ENCODE measurements around the gene MYO1E.

The MYO1E gene

GRCh38 chr15:59222906-59223550, 149.6 kb downstream of the MYO1E start:
- DNase-seq = no peak

- peak; percentile 48 to 80 for DNase-seq
Observed at GRCh38 chr15:59221511-59222505, 150.9 kb downstream of the MYO1E start.

DNA sequence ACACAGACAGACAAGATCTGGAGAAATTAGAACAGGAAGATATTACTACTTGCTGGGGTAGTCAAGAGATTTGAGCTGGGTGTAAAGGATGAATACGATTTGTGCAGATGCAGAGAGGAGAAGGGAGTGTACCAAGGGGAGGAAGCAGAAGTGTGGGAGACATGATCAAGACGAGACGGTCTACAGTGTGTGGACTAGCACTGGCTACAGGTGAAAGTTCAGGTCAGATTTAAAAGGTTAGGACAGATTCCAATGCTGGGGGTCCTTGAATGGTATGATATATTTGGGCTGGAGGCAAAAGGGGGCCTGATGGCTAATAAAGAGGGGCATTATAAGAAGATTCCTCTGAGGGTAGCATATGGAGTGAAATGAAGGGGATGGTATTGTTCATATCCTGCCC, 154.0 kb downstream of the MYO1E start:
- DNase-seq = no peak

DNA sequence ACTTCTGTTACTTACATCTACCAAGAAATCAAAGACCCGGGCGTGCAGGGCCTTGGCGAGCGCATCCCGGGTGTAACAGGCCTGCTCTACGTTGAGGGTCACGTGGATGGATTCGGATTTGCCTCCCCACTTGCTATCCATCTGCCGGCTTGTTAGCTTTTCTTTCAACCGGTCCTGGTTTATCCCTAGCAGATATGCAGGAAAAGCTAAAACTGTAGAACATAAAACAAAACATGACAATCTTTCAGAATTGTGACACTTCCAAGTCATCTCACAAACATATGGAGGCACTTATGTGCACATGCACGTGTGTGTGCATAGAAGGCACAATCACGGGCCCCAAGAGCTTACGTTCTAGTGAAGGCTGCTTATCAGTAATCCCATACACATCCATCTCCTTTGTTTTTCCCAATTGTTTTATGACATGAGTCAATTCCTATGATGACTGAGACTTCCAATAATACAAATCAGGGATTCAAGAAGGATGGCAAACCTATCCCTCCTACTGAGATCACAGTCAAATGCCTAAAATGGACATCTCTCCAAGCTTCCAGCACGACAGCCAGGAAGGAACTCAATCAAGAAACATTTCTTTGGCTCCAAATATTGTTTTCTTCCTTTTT, 154.7 kb downstream of the MYO1E start:
- no peak for DNase-seq

DNA sequence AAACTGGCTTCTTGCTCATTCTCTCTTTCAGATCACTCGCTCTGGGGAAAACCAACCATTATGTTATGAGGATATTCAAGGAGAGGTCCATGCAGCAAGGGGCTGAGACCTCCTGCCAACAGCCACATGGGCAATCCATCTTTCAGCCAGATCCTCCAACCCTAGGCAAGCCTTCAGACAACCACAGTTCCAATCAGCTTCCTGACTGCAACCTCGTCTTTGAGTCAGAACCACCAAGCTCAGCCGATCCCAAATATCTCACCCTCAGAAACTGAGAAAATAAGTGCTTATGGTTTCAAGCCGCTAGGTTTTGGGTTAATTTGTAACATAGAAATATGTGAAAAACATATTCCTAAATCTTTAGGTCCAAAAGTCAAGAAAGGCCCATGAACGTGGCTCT, 155.8 kb downstream of the MYO1E start:
- DNase-seq = no peak

DNA sequence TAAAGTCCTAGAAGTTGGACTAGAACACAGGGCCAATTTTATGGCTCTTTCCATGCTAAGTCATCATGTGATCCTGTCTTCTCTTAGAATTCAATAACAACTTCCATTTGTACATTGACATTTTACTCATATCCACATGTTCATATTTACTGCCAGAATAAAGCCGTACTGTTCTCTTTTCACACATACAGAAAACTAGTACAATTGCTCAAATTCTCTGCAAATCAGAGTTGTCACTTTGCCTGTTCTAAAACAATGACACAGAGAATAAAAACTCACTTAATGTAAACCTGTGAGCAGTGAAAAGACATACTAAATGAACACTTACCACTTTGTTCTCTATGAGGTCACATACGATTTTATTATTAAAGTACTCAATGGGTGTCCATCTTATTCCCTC, 162.5 kb downstream of the MYO1E start:
- DNase-seq = no peak

DNA sequence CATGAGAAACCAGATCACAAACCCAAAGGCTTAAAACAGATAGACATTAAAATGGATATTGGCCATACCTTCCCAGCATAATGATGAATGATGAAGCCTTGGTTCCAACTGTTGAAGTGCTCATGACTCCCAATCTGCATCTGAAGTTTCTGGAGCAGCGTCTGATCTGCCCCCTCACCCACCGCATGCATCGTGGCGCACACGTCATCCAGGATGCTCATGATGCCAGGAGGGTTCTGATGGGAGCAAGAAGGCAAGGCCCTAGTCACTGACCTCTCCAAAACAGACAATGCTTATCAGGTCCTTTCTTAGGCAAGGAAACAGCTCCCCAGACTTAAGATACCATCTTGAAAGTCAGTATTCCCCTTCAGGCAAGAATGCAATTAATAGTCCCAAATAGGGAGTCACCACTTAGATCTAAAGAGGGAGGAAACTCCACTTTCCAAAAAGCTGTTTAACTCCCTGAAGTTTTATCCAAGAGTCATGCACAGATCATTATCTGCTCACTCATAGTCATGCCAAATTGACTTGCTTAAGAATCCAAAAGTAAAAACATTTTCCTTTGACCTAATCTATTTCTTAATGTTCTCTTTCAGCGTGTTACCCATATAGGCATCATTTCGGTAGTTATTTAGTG, 163.9 kb downstream of the MYO1E start:
- no peak for DNase-seq

GRCh38 chr15:59206623-59207183, 166.0 kb downstream of the MYO1E start, which contains the start of gene LDHAL6B:
Gene LDHAL6B (plus strand): TSS chr15:59206843. CDS start chr15:59206941, 98 bp downstream.
- DNase-seq = no peak

- DNase-seq = peak in 1 of 2 donors; percentile 39
Observed at GRCh38 chr15:59205839-59206622, 166.6 kb downstream of the MYO1E start.

DNA sequence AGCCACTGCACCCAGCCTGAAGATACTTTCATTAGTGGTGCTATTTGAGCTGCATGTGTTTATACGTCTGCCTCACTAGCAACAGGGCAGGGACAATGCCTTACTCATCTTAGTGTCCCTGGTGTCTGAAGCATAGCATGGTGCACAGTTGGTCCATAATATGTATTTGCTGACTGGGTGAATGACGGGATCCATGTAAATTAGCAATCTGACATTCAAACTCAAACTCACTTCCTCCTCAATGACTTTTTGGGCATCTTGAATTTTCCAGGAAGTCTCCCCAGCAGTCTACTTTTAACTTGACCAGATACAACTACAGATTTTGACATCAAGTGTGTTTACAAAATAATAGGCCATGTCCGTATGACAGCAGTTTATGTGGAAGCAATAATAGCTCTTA, 169.0 kb downstream of the MYO1E start:
- peak in 1 of 2 donors; percentile 20 for DNase-seq

GRCh38 chr15:59203008-59203407, 169.7 kb downstream of the MYO1E start:
- DNase-seq = no peak

GRCh38 chr15:59200560-59200959, 172.1 kb downstream of the MYO1E start:
- DNase-seq = no peak

DNA sequence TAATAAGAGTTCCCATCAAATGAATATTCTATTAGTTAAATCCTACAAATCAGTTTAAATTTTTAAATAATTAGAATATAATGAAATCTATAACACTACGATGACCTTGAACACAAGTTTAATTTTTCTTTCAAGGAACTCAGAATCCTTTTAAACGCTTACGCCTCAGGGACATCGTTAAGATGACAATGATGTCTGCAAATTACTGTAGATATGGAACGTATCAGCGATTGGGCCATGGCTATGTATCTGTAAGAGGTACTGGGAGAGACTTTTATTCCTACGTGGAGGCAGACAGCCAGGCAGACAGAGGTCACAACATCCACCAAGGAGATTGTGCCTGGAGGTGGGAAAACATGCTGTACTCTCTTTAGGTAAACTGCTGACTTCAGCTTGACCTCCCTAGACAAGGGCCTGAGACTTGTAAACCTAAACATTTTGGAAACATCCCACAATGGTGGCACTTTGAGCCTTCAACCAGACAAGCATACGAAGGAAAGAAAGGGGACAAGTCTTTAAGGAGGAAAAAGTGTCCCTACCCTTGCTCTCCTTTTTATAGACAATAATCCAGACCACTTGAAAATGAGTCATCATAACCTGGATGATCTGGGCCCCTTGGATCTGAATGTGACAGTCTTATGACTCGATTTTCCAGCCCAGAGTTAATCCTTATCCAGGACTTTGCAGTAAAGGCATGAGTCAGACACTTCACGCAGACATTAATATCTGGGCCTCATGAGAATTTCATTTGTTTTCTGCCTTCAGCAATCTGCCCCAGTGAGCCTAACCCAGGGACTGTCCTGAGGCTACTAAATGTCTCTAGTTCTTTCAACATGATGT, 172.8 kb downstream of the MYO1E start:
- DNase-seq = no peak

- DNase-seq = peak; percentile 67 to 82
Observed at GRCh38 chr15:59197454-59197853, 175.2 kb downstream of the MYO1E start.

DNA sequence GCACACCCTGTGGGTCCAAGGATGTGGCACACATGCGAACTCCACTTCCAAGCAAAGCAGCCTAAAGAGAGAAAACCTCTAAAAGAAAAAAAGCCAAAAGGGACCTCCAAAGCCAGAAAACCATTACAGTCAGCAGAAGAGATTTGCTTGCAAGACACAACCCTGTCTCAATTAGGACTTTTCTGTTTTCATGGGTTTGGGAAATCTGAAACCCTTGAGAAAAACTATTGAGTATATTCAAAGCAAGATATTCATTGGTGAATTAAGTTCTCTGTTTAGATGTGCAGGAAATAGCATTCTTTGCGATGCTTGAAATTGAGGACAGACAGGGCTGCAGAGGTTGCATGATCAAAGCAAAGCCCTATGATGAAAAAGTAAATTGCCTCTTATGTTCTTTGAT, 176.3 kb downstream of the MYO1E start:
- DNase-seq = no peak

- no peak for DNase-seq
Observed at GRCh38 chr15:59194639-59195325, 177.9 kb downstream of the MYO1E start.

DNA sequence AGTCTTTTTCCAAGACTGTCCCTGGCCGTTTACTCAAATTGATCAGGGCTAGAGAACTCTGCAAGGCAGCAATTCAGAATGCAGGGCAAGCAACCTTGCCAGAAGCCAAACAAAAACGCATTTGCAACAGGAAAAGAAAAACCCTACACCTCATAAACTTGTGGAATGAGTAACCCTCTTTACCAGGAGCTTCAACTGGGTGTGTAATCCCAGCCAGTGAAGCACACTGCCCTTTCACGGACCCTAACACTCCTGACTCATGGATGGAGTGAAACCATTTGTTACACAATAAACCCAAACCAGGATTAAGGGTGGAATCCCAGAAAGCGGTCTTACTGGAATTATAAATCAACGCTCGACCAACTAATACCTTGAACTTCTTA, 180.8 kb downstream of the MYO1E start:
- DNase-seq = no peak

GRCh38 chr15:59190291-59190690, 182.4 kb downstream of the MYO1E start:
- no peak for DNase-seq

DNA sequence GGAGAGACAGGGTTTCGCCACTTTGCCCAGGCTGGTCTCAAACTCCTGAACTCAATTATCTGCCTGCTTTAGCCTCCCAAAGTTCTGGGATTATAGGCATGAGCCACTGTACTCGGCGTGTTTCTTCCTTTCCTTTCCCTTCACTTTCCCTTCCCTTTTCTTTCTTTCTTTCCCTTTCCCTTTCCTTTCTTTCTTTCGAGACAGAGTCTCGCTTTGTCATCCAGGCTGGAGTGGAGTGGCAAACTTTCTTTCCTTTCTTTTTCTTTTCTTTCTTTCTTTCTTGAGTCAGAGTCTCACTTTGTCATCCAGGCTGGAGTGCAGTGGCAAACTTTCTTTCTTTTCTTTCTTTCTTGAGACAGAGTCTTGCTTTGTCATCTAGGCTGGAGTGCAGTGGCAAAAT, 183.4 kb downstream of the MYO1E start:
- DNase-seq = peak in 1 of 2 donors; percentile 50

- DNase-seq = no peak
Observed at GRCh38 chr15:59186501-59186900, 186.2 kb downstream of the MYO1E start.

Measured in inflammatory macrophage treated with lipopolysaccharide for 1 hour (primary cell).